HG03025 (cell line): ENCODE data around the gene PRKAR1A.

Experiments used
- ATAC-seq: cut with Tn5 transposase; IDR thresholded peaks from one replicate; pipeline ENCODE4 v1.9.1; 2021; ENCODE audit warnings: mild to moderate bottlenecking, moderate library complexity; ENCODE audit not compliant: unreplicated experiment, low FRiP score

The PRKAR1A gene

DNA sequence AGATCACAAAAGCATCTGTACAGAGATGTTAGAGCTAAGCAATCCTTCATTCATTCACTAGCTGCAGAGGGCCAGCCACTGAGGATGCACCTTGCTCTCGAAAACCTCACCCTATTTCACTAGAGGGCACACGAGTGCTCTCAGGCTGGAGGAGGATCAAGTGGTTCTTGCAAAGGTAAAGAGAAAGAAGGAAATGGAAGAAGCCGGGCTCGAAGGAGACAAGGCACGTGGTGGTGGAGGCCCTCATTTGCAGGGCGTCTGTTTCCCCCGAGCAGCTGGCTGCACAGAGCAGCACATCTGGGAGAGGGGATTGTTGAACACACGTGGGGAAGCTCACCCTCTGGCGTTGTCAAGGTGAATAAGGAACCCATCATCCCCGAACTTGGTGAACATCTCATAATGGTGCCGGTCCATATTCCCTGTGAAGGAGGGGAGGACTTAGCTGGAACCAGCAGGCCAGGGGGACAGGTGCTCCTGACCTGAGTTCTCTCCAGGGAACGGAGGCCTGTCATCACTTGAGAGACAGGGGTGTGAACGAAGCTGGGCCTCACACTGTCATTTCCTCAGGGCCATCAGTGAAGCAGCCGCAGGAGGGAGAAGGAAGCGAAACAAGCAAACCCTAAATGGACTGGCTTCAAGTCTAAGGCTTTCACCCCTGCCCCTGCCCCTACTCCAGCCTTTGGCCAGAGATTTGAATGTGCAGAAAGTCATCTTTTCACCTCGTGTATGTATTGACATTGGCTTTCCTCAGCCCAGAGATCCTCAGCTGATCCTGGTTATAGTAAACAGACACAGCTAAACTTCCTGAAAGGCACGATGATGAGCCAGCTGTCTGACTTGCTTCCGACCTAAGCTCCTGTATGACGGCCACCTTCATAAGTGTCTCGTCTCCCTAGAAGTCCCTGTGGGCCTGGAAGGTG is 27.6 kb downstream of the PRKAR1A start:
- no peak for ATAC-seq

DNA sequence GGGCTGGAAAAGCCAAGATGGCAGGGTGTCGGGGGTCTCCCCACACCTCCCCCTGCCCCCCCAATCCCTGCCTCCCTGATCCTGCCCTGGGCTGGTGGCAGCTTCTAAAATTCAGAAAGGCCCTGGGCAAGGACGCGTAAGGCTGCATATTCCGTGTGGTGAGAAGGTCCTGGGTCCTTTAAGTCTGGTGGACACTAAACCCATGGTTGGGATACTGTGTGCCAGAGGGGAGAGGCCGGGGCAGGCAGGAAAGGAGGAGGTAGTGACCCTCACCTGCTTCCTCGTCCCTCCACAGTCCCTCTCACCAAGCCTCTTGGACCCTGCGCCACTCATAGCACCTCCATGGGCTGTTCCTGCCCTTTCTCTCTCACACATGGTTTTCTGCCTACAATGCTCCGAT is 28.8 kb downstream of the PRKAR1A start:
- ATAC-seq: no peak

DNA sequence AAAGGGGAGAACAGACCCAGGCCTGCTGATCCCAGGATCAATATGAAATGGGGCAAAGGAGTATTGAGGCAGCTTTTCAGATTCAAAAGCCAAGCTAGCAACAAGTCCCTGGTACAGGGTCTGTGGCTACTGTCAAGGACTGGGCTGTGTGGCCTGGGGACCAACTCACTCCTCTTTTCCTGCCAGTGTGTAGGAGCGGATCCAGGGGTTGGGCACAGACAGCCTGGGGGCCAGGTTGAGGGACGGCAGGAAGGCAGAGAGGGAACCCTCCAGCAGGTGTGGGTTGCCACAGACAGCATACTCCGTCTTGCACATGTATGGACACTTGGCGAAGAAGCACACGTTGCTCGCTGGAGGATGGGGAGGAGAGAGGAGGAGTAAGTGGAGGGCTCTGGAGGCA is 29.6 kb downstream of the PRKAR1A start:
- no peak for ATAC-seq

DNA sequence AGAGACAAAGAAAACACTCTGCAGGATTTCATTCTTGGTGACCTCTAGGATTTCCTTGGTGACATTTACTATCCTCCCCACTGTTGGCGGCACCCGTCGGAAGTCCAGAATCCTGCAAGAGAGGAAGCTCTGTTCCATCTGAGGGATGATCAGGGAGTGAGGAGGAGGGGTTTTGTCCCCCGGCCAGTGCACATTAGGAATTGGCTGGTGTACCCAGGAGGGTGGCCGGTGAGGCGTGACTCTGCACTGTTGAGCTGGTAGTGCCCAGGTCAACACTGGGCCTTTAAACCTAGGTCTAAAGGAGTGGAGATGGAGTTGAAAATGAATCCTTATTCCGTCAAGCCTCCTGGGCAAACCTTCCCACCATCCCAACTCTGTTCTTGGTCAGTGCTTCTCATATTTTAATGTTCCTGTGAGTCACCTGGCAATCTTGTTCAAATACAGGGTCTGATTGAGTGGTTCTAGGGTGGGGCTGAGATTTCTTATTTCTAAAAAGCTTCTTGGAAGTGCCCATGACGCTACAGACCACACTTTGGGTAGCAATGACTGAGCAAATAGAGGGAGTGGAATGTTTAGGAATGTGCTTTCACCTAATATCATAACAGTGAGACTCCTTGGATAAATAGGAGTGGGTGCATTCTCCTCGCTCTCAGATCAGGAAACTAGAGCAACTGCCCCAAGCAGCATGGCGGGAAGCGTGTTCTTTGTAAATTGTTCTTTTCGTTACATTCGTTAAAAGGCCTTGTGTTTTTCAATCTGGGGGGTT is 30.7 kb downstream of the PRKAR1A start:
- no peak for ATAC-seq

DNA sequence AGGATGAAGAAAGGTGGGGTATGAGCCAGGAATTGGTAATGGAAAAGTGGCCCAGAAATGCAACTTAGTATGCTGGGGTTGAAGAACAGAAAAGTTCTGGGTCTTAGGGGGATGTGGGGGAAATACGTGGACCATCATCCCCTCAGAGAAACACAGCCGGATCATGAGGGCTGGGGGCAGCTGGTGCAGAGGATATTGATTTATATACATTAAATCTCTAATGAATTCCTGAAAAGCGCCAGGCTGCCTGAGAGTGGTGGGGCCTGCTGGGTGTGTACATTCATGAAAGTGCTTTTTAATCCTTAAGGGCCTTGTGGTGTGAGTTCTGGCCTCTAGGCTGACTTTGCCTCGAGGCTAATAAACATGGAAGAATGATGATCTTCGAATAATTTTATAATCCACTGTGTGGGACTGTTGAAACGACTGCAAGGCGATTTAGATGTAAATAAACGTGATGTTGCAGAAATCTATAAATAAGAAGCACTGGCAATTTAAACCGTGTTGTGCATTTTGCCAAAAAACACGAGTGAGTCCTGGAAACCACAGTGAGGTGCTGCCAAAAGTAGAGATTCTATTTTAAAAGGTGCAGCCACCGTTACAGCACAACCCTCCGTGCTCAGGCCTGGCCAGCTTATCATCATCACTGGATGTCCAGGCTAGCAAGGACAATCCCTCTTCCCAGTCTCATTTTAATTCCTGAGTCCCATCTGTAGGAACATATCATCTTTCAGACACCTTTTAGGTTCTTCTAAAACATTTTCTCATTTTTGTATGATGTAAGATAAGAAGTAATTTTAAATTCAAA is 32.1 kb downstream of the PRKAR1A start:
- ATAC-seq: no peak

DNA sequence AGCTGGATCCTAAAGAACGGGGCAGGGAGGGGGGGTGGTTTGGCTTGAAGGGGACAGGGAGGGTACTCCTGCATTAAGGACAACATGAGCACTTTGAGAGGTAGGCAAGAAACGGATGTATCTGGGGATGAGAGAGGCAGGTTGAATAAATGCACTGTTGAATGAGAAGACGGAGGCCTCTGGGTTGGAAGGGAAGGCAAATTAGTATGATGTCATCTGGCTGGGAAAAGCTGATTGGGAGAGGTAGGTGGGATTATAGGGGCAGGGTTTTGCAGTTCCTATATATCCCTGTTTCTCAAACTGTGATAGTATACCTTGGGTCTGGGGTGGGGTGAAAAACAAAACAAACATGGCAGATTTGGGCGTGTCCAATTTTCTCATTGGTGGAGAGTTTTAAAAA is 44.3 kb downstream of the PRKAR1A start:
- ATAC-seq: no peak

DNA sequence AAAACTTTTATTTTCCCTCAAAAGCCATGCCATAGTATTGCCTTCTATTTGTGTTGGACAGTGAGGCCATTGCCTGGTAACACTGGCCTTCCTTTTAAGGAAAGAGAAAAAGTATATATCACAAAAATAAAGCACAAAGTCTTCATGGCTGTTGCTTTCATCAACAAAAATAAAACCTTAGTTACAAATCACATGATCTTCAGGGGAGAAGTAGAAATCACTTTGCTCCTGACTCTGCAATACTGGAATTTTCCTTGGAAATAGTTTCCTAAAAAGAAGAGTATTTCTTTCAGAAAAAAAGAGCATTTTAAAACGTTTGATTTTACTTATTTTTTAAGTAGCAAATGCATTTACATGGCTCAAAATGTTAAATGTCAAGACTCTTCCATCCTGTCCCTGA is 47.1 kb downstream of the PRKAR1A start:
- ATAC-seq: no peak

DNA sequence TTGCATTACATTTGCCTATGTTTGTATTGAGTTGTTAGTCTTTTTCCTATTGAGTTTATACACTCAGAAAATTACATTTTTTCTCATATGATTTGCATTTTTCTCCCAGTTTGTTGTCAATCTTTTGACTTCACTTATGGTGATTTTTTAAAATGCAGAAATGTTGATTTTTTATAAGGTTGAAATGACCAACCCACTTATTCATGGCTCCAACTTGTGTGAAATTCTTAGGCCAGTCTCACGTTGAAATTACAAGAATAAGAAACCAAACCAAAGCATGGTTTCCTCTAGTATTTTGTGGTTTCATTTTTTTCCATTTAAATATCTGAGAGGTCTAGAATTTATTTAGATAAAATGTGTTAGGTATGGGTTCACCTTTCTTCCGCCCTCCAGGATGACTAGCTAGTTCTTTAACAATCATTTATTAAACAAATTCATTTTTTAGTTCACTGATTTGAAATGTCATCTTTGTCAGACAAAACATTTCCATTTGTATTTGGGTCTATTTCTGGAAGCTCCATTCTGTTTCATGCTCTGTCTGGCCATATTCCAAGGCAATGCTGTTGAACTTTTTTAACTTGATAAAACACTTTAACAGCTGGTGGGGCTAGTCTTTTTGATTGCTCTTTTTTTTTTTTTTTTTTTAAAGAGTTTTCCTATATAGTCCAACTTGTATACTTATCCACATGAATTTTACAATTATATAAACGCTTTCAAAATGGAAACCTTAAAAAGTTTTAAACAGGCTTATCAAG is 48.9 kb downstream of the PRKAR1A start:
- no peak for ATAC-seq

DNA sequence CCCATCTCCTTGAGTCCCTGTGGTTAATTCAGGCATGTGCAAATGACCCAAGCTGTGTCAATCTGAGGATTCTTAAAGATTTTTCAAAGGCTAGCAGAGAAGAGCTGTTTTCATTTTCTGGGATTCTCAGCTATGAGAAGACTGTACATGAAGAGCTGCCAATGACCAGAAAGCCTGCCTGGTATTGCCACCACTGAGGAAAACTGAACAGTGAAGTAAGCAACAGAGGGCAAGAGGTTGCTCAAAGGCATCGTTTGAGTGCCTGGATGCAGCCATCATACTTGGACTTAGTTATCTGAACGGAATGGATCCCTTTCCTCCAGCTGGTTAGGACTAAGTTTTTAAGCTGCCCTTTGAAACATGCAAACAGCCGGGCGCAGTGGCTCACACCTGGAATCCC is 50.5 kb downstream of the PRKAR1A start:
- no peak for ATAC-seq

DNA sequence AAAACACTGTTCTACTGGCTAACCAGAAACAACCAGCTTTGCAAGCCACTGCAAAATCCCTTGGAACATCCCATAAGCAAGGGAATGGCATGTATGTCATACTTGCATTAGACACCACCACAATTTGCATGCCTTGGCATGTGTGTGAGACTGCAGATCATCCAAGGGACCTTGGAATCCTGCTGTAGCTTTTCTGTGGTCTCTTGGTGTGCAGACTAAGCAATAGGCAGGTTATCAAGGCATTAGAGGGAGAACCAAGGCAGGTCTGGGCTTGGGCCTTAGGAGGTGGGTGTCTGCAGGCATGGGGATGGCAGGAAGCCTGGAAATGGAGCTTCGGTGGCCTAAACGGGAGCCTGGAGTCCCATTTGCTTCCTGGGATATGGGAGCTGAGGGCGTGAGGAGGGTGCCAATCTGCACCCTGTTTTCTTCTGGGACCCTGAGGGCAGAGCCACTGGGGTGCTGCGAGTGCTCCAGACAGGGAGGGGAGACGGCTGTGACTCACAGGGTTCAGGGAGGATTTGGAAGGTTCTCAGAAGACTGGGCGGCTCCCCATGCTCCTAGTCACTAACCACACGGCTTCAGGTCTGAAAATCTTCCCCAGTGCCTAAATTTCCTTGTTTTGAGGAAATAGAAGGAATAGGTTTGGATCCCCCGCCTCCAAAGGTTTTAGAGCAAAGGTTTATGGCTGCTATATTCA is 52.3 kb downstream of the PRKAR1A start:
- ATAC-seq: no peak

DNA sequence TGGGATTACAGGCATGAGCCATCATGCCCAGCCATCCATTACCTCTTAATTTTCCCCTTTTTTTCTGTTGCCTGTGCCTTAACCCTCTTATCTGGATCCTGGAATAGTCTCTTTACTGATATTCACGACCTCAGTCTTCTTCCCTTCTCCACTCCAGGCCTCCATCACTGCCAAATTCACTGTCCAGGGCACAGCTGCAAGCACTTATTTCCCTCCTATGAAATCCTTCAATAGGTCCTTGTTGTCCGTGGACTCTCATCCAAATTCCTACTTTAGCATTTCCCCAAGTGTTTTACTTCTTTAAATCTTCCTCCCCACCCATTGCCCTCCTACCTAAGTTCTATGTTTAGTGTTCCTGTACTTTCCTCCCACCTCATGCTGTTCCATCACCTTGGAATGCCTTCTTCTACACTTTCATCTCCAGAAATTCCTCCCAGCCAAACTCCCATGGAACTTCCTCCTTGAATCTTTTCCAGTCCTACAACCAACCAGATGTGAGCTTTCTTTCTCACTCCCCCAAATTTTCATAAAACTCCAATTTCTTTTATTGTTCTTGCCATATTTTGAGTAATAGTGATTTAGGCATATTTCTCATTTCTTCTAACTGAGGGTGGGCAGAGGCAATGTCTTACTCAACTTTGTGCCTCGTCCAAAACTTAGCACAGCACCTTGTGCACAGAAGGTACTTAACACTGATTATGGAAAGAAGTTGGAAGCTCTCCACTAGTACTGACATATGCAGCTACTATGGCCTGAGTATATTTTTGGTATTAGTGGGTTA is 53.6 kb downstream of the PRKAR1A start:
- ATAC-seq: no peak

DNA sequence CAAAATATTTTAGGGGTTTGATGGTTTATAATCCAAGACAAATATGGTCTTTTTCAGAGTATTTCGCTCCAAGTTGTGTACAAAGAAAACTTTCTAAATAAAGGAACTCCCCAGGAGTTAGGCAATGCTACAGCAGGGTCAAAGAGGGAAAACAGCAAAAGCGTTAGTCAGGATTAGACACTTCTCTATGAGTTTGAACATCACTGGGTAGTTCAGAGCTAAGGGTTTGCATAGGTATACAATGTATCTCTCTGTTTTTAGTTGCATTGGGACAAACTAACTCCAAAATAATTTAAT is 54.2 kb downstream of the PRKAR1A start:
- ATAC-seq: no peak

DNA sequence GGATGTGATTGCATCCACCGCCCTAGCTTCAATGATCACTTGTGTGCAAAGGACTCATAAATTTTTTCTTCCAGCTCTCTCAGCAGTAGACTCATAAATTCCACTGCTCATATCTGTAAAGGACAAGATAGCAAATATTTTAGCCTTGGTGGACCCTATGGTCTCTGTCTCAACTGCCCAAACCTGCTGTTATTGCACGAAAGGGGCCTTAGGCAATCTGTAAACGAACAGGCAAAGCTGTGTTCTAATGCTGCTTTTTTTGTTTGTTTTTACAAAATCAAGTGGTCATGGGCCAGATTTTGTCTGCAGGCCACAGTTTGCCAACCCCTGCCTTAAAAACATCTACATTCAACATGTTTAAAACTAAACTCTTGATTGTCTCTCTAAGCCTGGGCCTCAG is 54.8 kb downstream of the PRKAR1A start:
- no peak for ATAC-seq

DNA sequence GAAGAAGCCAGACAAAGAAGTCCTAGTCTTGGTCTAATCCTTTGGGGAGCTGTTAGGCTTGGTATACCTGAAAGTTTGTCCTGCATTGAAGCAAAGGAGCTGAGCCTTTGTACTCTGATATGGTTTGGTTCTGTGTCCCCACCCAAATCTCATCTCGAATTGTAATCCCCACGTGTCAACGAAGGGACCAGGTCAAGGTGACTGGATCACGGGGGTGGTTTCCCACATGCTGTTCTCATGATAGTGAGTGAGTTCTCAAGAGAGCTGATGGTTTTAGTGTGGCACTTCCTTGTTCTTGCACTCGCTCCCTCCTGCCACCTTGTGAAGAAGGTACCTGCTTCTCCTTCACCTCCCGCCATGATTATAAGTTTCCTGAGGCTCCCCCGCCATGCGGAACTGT is 55.4 kb downstream of the PRKAR1A start:
- ATAC-seq: no peak

DNA sequence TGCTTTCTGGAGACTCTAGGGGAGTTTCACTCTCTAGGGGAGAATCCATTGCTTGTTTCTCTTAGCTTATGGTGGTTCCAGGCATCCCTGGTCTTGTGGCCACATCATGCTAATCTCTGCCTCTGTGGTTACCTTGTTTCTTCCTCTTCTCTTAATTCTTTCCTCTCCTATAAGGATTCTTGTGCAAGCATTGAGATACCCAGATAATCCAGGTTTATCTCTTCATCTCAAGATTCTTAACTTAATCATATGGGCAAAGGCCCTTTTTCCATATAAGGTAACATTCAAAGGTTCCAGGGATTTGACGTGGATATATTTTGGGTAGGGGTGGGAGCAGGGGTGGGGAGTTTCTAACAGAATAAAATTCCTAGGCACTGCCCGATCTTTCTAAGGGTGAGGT is 56.4 kb downstream of the PRKAR1A start:
- no peak for ATAC-seq

DNA sequence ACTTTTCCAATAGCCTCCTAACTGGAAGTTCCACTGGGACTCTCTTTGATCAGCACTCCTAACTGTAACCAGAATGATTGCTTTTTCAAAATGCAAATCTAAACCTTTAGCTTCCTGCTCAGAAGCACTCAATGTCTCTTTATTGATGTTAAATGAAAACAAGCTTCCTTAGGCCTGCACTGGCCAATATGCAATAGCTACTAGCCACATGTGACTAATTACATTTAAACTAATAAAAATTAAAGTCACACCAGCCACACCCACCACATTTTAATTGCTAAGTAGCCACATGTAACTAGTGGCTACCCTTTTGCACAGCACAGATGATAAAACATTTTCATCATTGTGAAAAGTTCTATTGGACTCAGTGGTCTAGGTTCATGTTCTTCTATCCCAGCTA is 57.1 kb downstream of the PRKAR1A start:
- ATAC-seq: no peak

DNA sequence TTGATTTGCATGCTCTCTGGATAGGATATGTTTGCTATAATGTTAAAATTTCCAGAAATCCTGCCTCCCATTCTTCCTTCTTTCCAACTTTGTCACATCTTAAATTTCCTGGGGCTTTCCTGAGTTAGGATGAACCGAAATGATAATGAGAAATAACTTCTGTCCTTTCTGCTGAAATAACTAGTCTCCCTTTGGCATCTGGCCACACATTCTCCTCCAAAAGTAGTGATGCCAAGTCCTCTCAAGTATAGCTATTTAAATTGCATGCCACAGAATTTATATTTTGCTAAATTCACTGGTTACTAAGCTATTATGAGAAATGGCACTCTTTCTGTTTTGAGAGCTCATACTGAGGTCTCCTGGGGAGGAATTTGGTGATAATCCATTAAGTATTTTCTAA is 58.3 kb downstream of the PRKAR1A start:
- ATAC-seq: no peak

DNA sequence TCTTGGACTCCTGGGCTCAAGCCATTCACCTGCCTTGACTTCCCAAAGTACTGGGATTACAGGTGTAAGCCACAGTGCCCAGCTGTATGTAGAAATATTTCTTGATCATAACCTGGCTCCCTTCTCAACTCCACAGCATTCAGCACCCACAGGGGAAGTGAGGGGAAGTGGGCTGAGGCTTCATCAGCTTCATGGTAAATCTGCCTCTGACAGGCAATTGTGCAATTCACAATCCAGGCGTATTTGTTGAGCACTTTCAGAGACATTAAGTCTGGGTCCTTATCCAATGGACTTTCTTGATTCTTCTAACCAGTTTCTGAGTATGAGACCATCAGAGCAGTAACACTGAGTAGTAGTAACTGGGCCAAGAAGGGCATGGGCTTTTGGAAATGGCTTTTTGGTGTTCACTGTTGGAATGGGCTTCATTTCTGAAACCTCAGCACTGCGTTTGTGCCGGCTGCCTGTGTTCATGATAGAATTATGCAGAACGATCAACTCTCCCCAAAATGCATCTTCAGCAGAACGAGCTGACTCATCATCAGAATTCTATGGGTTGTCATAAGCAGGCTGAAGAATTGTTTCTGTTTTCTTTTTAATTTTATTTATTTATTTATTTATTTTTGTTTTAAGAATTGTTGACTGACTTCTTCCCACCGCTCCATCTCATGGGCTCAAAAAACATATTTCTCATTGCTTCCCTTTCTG is 60.1 kb downstream of the PRKAR1A start:
- ATAC-seq: no peak

DNA sequence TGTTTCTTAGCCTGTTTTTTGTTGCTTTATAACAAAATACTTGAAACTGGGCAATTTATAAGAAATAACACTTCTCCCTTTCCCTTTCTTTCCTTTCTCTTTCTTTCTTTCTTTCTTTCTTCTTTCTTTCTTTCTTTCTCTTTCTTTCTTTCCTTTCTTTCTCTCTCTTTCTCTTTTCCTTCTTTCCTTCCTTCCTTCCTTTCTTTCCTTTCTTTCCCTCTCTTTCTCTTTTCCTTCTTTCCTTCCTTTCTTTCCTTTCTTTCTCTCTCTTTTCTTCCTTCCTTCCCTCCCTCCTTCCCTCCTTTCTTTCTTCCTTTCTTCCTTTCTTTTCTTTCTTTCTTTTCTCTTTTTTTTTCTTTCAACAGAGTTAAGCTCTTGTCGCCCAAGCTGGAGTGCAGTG is 61.1 kb downstream of the PRKAR1A start:
- no peak for ATAC-seq
